Neural progenitor cell (in vitro differentiated cells): ENCODE results near the gene RAMACL. TPM values are rescaled to one million over a fixed set of nuclear protein-coding genes. Genes with fewer than 3 reads are reported as not detected.
A peak's percentile ranks its signal among the peaks of the same experiment; 100 is the strongest.

ENCODE experiments used
- DNase-seq: peaks from one replicate; pipeline ENCODE4 v3.0.0-alpha.2; 2016; ENCODE audit warnings: low spot score
- H2AFZ ChIP-seq: fragments of 200-600 bp; sonication (generic); replicated peaks from 2 replicates; pipeline ENCODE4 v1.6.1; 2016; ENCODE audit warnings: antibody characterized with exemption
- H3F3A ChIP-seq: fragments of 200-600 bp; sonication (generic); 2 replicates; pipeline ENCODE4 v1.6.1; 2016; ENCODE audit warnings: antibody characterized with exemption, low read depth
- H3K27ac ChIP-seq: fragments of 200-600 bp; sonication (generic); 2 replicates; pipeline ENCODE4 v1.5.1; 2016; ENCODE audit warnings: mild to moderate bottlenecking
- H3K27me3 ChIP-seq: fragments of 200-600 bp; sonication (generic); 2 replicates; pipeline ENCODE4 v1.6.1; 2016; ENCODE audit warnings: mild to moderate bottlenecking, moderate library complexity
- H3K36me3 ChIP-seq: fragments of 200-600 bp; sonication (generic); 2 replicates; pipeline ENCODE4 v1.5.1; 2016
- H3K4me1 ChIP-seq: fragments of 200-600 bp; sonication (generic); 2 replicates; pipeline ENCODE4 v1.6.1; 2016; ENCODE audit warnings: mixed run types
- H3K4me2 ChIP-seq: fragments of 200-600 bp; sonication (generic); 2 replicates; pipeline ENCODE4 v1.6.1; 2016
- H3K4me3 ChIP-seq: fragments of 200-600 bp; sonication (generic); 2 replicates; pipeline ENCODE4 v1.5.1; 2016
- H3K79me2 ChIP-seq: fragments of 200-600 bp; sonication (generic); 2 replicates; pipeline ENCODE4 v1.6.1; 2016; ENCODE audit warnings: low read depth
- H3K9ac ChIP-seq: fragments of 200-600 bp; sonication (generic); 2 replicates; pipeline ENCODE4 v1.6.1; 2016
- H3K9me3 ChIP-seq: fragments of 200-600 bp; sonication (generic); 2 replicates; pipeline ENCODE4 v1.5.1; 2016; ENCODE audit warnings: low read depth
- H4K20me1 ChIP-seq: fragments of 200-600 bp; sonication (generic); 2 replicates; pipeline ENCODE4 v1.6.1; 2016; ENCODE audit warnings: low read depth
- H3K27ac Mint-ChIP-seq: 3 replicates; pipeline ENCODE4 v1.8.0; 2021; ENCODE audit warnings: mixed read lengths
- H3K27me3 Mint-ChIP-seq: 2 replicates; pipeline ENCODE4 v1.8.0; 2022; ENCODE audit warnings: low read depth, mild to moderate bottlenecking, inconsistent platforms, moderate library complexity, mixed read lengths; ENCODE audit not compliant: insufficient read depth
- H3K36me3 Mint-ChIP-seq: 3 replicates; pipeline ENCODE4 v1.8.0; 2021; ENCODE audit warnings: mixed read lengths
- H3K4me1 Mint-ChIP-seq: 3 replicates; pipeline ENCODE4 v1.8.0; 2021; ENCODE audit warnings: mixed read lengths
- H3K4me3 Mint-ChIP-seq: 3 replicates; pipeline ENCODE4 v1.8.0; 2021; ENCODE audit warnings: mild to moderate bottlenecking, moderate library complexity, mixed read lengths
- H3K9me3 Mint-ChIP-seq: 3 replicates; pipeline ENCODE4 v1.8.0; 2020; ENCODE audit warnings: mixed read lengths
- EZH2 ChIP-seq: fragments of 200-600 bp; sonication (generic); IDR thresholded peaks from 2 replicates; pipeline ENCODE4 v1.6.1; 2017; ENCODE audit warnings: antibody characterized with exemption, mild to moderate bottlenecking, moderate library complexity
- EZH2phosphoT487 ChIP-seq: fragments of 200-600 bp; sonication (generic); IDR thresholded peaks from 2 replicates; pipeline ENCODE4 v1.6.1; 2017; ENCODE audit warnings: antibody characterized with exemption
- total RNA-seq: library from RNA; depleted of rRNA; stranded (reverse); fragments of >200 nt; gene quantifications from 2 replicates; pipeline ENCODE4 v1.2.3, GENCODE V29; 2015; ENCODE audit warnings: low replicate concordance
- TF ChIP-seq, protein P1 (sequence below): fragments of 200-600 bp; sonication (generic); IDR thresholded peaks from 2 replicates; pipeline ENCODE4 v1.5.1; 2017; ENCODE audit warnings: antibody characterized with exemption, mild to moderate bottlenecking

The RAMACL gene
- total RNA-seq, 1 donor from 2014 or later: 0.19 TPM

DNA sequence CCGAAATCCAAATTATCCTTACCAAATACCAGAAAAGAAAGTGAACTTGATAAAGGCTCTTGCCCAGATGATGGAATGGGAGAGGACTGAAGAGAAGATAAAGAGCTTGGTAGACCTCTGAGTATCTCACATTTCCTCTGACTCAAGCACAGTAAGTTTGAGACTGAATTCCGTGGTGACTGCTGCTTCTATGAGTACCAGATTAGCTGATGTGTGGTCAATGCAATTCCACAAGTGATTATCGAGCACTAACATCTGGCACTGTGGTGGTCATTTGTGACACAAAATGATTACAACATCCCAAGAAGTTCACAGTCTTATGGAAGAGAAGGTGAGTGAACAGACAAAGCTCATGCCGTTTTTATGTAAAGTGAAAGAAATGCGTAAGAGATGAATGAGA lies 43.1 kb upstream of the RAMACL start:
- Histone ChIP-seq H3K27me3 (peaks cover 54% of the 10 kb centered on the region), H3K36me3 (no peaks in the 10 kb centered on the region), H2AFZ (no peak overlapping the region), H3K79me2 (peaks cover 10% of the 10 kb centered on the region), H3K4me2 (no peak overlapping the region), H3K9me3 (no peaks in the 10 kb centered on the region), H3K4me3 (no peak overlapping the region), H3K9ac (no peak overlapping the region), H3F3A (peaks cover 17% of the 10 kb centered on the region), H3K4me1 (peaks cover 17% of the 10 kb centered on the region), H3K27ac (no peak overlapping the region), H4K20me1 (peaks cover 11% of the 10 kb centered on the region)
- H3K27me3 Mint-ChIP-seq: peaks cover 10% of the 10 kb centered on the region
- TF ChIP-seq EZH2: no peak
- TF ChIP-seq, protein P1, sequence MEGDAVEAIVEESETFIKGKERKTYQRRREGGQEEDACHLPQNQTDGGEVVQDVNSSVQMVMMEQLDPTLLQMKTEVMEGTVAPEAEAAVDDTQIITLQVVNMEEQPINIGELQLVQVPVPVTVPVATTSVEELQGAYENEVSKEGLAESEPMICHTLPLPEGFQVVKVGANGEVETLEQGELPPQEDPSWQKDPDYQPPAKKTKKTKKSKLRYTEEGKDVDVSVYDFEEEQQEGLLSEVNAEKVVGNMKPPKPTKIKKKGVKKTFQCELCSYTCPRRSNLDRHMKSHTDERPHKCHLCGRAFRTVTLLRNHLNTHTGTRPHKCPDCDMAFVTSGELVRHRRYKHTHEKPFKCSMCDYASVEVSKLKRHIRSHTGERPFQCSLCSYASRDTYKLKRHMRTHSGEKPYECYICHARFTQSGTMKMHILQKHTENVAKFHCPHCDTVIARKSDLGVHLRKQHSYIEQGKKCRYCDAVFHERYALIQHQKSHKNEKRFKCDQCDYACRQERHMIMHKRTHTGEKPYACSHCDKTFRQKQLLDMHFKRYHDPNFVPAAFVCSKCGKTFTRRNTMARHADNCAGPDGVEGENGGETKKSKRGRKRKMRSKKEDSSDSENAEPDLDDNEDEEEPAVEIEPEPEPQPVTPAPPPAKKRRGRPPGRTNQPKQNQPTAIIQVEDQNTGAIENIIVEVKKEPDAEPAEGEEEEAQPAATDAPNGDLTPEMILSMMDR: no peak
- TF ChIP-seq EZH2phosphoT487: no peak
- no peak for DNase-seq
- H3K27ac Mint-ChIP-seq: no peak overlapping the region
- no peaks in the 10 kb centered on the region for H3K9me3 Mint-ChIP-seq
- no peaks in the 10 kb centered on the region for H3K36me3 Mint-ChIP-seq
- peak overlapping the region; percentile 48 for H3K4me3 Mint-ChIP-seq
- peaks cover 34% of the 10 kb centered on the region for H3K4me1 Mint-ChIP-seq

DNA sequence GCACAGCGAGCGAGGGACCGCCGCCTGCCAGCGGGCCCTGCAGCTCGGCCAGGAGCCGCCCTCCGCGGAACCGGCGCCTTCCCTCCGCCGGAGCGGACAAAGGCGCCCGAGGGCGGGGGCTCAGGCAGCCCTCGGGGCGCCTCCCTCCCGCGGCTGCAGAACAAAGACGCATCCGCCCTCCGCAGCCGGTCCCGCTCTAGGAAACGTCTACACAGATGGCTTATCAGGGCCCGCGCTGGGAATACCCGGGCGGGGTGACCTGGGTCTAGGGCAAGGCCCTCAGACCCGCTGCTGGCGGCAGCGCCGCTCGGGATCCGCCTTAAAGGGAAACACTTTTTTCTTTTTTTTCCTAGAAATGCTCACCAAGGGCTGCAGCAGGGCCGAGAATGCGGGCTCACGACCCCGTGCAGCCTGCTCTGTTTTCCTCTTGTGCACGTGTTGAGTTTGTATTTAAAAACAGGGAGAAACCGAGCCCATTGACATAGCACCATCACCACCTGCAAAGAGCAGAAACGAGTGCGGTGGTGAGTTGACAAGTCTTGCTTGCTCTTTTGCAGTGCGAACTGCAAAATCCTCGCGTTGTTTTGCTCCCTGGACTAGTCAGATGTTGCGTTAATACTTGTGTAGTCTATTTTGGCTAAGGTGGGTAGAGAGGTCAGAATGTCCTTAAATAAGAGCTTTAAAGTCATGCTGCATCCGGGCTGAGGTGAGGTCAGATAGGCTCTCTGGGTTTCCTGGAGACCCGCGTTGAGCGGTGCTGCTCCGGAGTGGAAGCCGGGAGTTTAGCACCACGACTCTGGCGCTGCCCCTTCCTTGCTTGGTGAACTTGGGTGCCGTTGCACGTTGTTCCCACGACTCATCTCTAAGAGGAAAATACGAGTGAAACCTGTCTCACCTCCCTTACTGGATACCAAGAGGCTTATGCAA lies 41.7 kb upstream of the RAMACL start:
- H3K4me2 ChIP-seq: peak overlapping the region; percentile 98
- peaks cover 11% of the 10 kb centered on the region for H4K20me1 ChIP-seq
- peak overlapping the region; percentile 67 for H3K4me3 ChIP-seq
- peaks cover 54% of the 10 kb centered on the region for H3K27me3 ChIP-seq
- Mint-ChIP-seq H3K36me3 (no peaks in the 10 kb centered on the region), H3K4me1 (peaks cover 34% of the 10 kb centered on the region), H3K9me3 (no peaks in the 10 kb centered on the region), H3K4me3 (peak overlapping the region; percentile 89), H3K27ac (peak overlapping the region; percentile 29), H3K27me3 (peaks cover 10% of the 10 kb centered on the region)
- H3K4me1 ChIP-seq: peaks cover 17% of the 10 kb centered on the region
- no peaks in the 10 kb centered on the region for H3K9me3 ChIP-seq
- H3K9ac ChIP-seq: no peak overlapping the region
- TF ChIP-seq EZH2 (peak; percentile 57), EZH2phosphoT487 (no peak)
- H3F3A ChIP-seq: peaks cover 17% of the 10 kb centered on the region
- H2AFZ ChIP-seq: peak overlapping the region; percentile 90
- H3K27ac ChIP-seq: peak overlapping the region; percentile 77
- DNase-seq: peak; percentile 89
- peaks cover 10% of the 10 kb centered on the region for H3K79me2 ChIP-seq
- H3K36me3 ChIP-seq: no peaks in the 10 kb centered on the region

DNA sequence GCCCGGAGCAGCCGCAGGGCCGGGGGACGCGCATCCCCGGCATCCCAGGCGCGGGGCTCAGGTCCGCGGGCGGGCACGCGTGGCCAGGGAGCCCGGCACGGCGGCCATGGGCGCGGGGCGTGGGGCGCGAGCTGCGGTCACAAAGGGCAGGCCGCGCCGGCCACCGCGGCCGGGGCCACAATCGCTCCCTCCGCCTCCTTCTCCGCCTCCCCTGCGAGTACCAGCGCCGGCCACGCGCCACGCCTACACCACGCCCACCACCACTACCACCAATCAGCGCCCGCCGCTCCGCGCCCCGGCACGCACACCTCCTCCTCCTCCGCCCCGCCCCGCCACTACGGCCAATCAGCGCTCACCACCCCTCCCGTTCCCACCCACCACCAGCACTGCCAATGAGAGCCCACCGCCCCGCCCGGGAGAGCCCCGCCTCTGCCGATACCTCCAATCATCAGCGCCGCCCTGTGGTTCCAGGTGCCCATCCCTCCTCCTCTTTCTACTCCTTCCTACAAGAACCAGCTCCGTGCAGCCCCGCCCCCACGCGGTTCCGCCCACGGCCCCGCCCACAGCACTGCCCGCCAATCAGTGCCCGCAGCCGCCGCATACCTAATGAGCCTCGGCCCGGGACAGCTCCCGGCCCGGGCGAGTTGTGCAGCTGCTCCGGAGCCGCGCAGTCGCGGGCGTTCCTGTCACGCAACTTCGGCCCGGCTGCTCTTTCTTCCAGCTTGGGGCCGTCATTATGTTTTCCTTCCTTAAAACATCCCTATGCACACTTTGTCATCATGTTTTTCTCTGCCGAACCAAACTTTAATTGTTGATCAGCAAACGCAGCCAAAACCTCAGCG lies 40.8 kb upstream of the RAMACL start, which contains the start of gene RPS6KA2:
Gene RPS6KA2 (minus strand): TSS at position 219 of the 842 bp plus-strand sequence. CDS start 232 bp downstream, outside the sequence.
- Histone ChIP-seq H3K27ac (peak within 1 kb of the TSS; percentile 77), H3K4me3 (peak within 1 kb of the TSS; percentile 87), H3K4me1 (peaks cover 17% of the 10 kb centered on the region), H3K9me3 (no peaks in the 10 kb centered on the region), H3K27me3 (peaks cover 54% of the 10 kb centered on the region), H3K4me2 (peak within 1 kb of the TSS; percentile 98), H3K36me3 (no peaks in the 10 kb centered on the region), H3K79me2 (peaks cover 15% of the 10 kb centered on the region), H3F3A (peaks cover 17% of the 10 kb centered on the region), H2AFZ (peak within 1 kb of the TSS; percentile 90), H4K20me1 (peaks cover 11% of the 10 kb centered on the region), H3K9ac (no peak within 1 kb of the TSS)
- Mint-ChIP-seq H3K9me3 (no peaks in the 10 kb centered on the region), H3K27me3 (peaks cover 10% of the 10 kb centered on the region), H3K4me1 (peaks cover 34% of the 10 kb centered on the region), H3K36me3 (no peaks in the 10 kb centered on the region), H3K4me3 (peak within 1 kb of the TSS; percentile 91), H3K27ac (peak within 1 kb of the TSS; percentile 29)
- peak; percentile 100 for DNase-seq
- TF ChIP-seq EZH2 (no peak), EZH2phosphoT487 (no peak)
- TF ChIP-seq, protein P1: no peak
